Activated T-helper 1 cell treated with anti-CD3 and anti-CD28 coated beads, Interleukin-12 subunit alpha, Interleukin-12 subunit beta, Interleukin-2, Interleukin-4 antibody, amounts not matched to agents 30 ng/mL and 10 ng/mL and 1 ng/mL, durations not matched to agents 14 hours and 24 hours and 36 hours (primary cell): ENCODE measurements around the gene TFIP11. TPM values are rescaled to one million over a fixed set of nuclear protein-coding genes. Genes with fewer than 3 reads are reported as not detected.
A peak's percentile ranks its signal among the peaks of the same experiment; 100 is the strongest.

Experiments
- DNase-seq: peaks from one replicate; pipeline ENCODE4 v3.0.0; 2021; ENCODE audit warnings: low spot score
- H3K27ac Mint-ChIP-seq: one replicate; pipeline ENCODE4 v1.8.0; 2021; ENCODE audit warnings: mild to moderate bottlenecking, mixed read lengths
- H3K27me3 Mint-ChIP-seq: one replicate; pipeline ENCODE4 v1.8.0; 2022; ENCODE audit warnings: mild to moderate bottlenecking, moderate library complexity, mixed read lengths; ENCODE audit not compliant: insufficient read depth
- H3K36me3 Mint-ChIP-seq: one replicate; pipeline ENCODE4 v1.8.0; 2021; ENCODE audit warnings: low read depth, mixed read lengths
- H3K4me1 Mint-ChIP-seq: one replicate; pipeline ENCODE4 v1.8.0; 2021; ENCODE audit warnings: low read depth, mixed read lengths
- H3K4me3 Mint-ChIP-seq: one replicate; pipeline ENCODE4 v1.8.0; 2021; ENCODE audit warnings: mild to moderate bottlenecking, moderate library complexity, mixed read lengths
- H3K9me3 Mint-ChIP-seq: one replicate; pipeline ENCODE4 v1.8.0; 2021; ENCODE audit warnings: mixed read lengths
- intact Hi-C: fragments of 100-400 bp; cut with micrococcal nuclease; formaldehyde crosslinking; loops from one replicate; pipeline ENCODE4 v1.15.1; 2024
- total RNA-seq: library from RNA; stranded (reverse); gene quantifications from 2 replicates; pipeline ENCODE4 v1.2.3, GENCODE V29; 2022

The TFIP11 gene
- total RNA-seq, 1 donor from 2014 or later, result 58.1 TPM

DNA sequence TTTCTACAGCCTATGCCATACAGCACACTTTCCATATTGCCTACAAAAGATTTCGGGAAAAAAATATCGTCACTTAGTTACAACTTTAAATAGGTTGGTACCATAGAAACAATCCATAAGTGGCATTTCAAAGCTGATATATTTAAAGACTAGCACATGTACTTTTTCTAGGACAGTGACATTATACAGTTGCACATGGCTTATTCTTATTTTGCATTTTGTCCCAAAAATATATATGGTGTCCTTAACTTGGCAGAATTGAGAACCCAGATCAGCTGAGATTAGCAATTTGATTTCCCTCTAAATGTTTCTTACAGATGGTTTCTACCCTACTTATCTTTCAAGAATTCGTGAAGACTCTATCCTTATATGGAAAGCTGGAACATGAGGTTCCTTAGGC is 3.7 kb upstream of the TFIP11 start:
- no peak for DNase-seq
- Mint-ChIP-seq H3K4me3 (no peak overlapping the region), H3K36me3 (peaks cover 8% of the 10 kb centered on the region), H3K4me1 (peaks cover 34% of the 10 kb centered on the region), H3K27ac (no peak overlapping the region), H3K27me3 (no peaks in the 10 kb centered on the region), H3K9me3 (no peaks in the 10 kb centered on the region)
- intact Hi-C loops, result no loop called here

DNA sequence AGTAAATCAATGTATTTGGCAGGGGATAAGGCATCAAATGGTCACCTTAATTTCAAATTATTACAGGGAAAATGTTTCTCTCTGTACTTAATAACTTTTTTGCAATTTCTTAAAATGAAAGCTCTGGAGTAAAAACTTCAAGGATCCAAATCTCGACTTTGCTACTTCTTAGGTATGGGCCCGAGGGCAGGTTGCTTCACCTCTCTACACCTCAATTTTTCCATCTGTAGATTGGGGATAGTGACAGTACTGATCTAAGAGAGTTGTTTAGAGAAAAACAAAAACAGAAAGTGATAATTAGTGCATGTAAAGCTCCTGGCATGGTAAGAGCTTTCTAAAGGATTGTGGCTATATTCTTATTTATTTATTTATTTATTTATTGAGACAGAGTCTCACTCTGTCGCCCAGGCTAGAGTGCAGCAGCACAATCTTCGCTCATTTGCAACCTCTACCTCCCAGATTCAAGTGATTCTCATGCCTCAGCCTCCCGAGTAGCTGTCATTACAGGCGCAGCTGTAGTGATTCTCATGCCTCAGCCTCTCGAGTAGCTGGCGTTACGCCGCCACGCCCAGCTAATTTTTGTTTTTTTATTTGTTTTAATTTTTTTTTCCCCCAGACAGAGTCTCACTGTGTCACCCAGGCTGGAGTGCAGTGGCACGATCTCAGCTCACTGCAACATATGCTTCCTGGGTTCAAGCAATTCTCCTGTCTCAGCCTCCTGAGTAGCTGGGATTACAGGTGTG is 2.3 kb upstream of the TFIP11 start:
- H3K9me3 Mint-ChIP-seq, result no peaks in the 10 kb centered on the region
- DNase-seq, result no peak
- intact Hi-C loops, result no loop called here
- H3K27ac Mint-ChIP-seq, result no peak overlapping the region
- H3K36me3 Mint-ChIP-seq, result peaks cover 17% of the 10 kb centered on the region
- H3K4me3 Mint-ChIP-seq, result peak overlapping the region; percentile 58
- H3K27me3 Mint-ChIP-seq, result no peaks in the 10 kb centered on the region
- H3K4me1 Mint-ChIP-seq, result peaks cover 45% of the 10 kb centered on the region

DNA sequence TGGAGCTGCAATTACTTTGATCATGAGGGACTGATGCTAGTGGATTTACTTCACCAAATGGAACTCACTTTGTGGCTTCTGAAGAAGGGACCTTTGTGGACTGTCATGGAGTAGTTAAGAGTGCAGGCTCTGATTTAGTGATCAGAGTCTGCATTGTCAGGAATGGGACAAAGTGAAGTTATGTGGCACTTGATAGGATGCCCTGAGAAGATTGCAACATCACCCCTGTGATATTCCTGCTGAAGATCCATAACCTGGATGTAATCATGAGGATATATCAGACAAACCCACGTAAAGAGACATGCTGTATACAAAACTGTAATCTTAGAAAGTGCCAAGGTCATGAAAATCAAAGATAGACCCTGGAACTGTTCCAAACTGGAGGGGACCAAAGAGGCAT is 1.6 kb upstream of the TFIP11 start:
- H3K27me3 Mint-ChIP-seq, result no peaks in the 10 kb centered on the region
- intact Hi-C loops, result loop anchor here (2.0 kb wide), 1 partner anchor 151 kb away; no protein-coding TSS in a partner anchor
- no peaks in the 10 kb centered on the region for H3K9me3 Mint-ChIP-seq
- H3K36me3 Mint-ChIP-seq, result peaks cover 23% of the 10 kb centered on the region
- DNase-seq, result no peak
- peak overlapping the region; percentile 100 for H3K4me3 Mint-ChIP-seq
- H3K4me1 Mint-ChIP-seq, result peaks cover 50% of the 10 kb centered on the region
- peak overlapping the region; percentile 96 for H3K27ac Mint-ChIP-seq

- Mint-ChIP-seq H3K4me1 (peaks cover 51% of the 10 kb centered on the region), H3K27ac (no peak overlapping the region), H3K27me3 (no peaks in the 10 kb centered on the region), H3K4me3 (no peak overlapping the region), H3K36me3 (peaks cover 60% of the 10 kb centered on the region), H3K9me3 (no peaks in the 10 kb centered on the region)
- intact Hi-C loops, result no loop called here
- no peak for DNase-seq
These were observed 4.1 kb downstream of the TFIP11 start for GRCh38 chr22:26508148-26508547.

GRCh38 chr22:26503758-26504157 is 8.5 kb downstream of the TFIP11 start:
- peaks cover 21% of the 10 kb centered on the region for H3K4me1 Mint-ChIP-seq
- H3K36me3 Mint-ChIP-seq, result peaks cover 62% of the 10 kb centered on the region
- no peaks in the 10 kb centered on the region for H3K27me3 Mint-ChIP-seq
- intact Hi-C loops, result loop anchor here (1.0 kb wide), 2 partner anchors 9 to 162 kb away; partner anchors contain the start of gene TFIP11
- H3K4me3 Mint-ChIP-seq, result no peak overlapping the region
- no peaks in the 10 kb centered on the region for H3K9me3 Mint-ChIP-seq
- H3K27ac Mint-ChIP-seq, result peak overlapping the region; percentile 78
- DNase-seq, result no peak

- peak; percentile 65 for DNase-seq
- Mint-ChIP-seq H3K27me3 (no peaks in the 10 kb centered on the region), H3K4me3 (peak overlapping the region; percentile 50), H3K4me1 (peaks cover 21% of the 10 kb centered on the region), H3K27ac (peak overlapping the region; percentile 78), H3K36me3 (peaks cover 62% of the 10 kb centered on the region), H3K9me3 (no peaks in the 10 kb centered on the region)
- intact Hi-C loops, result loop anchor here (1.0 kb wide), 2 partner anchors 9 to 162 kb away; partner anchors contain the start of gene TFIP11
These were observed 9.3 kb downstream of the TFIP11 start for GRCh38 chr22:26502688-26503561.

- H3K27ac Mint-ChIP-seq, result peak overlapping the region; percentile 72
- no peak for DNase-seq
- H3K4me1 Mint-ChIP-seq, result peaks cover 21% of the 10 kb centered on the region
- intact Hi-C loops, result no loop called here
- no peaks in the 10 kb centered on the region for H3K27me3 Mint-ChIP-seq
- peaks cover 65% of the 10 kb centered on the region for H3K36me3 Mint-ChIP-seq
- no peaks in the 10 kb centered on the region for H3K9me3 Mint-ChIP-seq
- no peak overlapping the region for H3K4me3 Mint-ChIP-seq
These were observed 10.3 kb downstream of the TFIP11 start for GRCh38 chr22:26501996-26502395.

- Mint-ChIP-seq H3K4me3 (no peak overlapping the region), H3K4me1 (peaks cover 21% of the 10 kb centered on the region), H3K36me3 (peaks cover 60% of the 10 kb centered on the region), H3K27ac (no peak overlapping the region), H3K27me3 (no peaks in the 10 kb centered on the region), H3K9me3 (no peaks in the 10 kb centered on the region)
- no peak for DNase-seq
- intact Hi-C loops, result no loop called here
These were observed 13.0 kb downstream of the TFIP11 start for GRCh38 chr22:26499188-26499703.

DNA sequence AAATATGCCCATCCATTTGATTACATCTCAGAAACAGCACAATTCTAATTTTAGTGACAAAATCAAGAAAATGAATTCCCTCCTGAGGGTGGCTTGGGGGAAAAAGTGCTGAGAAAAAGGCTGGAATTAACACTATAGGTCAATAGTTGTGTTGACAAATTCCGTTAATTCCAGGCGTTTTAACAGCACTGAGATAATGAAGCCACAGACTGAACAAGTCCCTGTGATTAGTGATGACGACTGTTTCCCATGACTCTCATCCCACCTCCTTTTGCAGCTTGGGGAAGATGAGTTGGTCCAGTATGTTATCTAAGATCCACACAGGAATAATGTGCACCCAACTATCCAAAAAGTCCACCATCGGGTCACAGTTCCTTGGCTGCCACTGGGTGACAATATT is 15.8 kb downstream of the TFIP11 start:
- H3K27ac Mint-ChIP-seq, result no peak overlapping the region
- H3K27me3 Mint-ChIP-seq, result no peaks in the 10 kb centered on the region
- no peak for DNase-seq
- peaks cover 13% of the 10 kb centered on the region for H3K4me1 Mint-ChIP-seq
- no peak overlapping the region for H3K4me3 Mint-ChIP-seq
- H3K36me3 Mint-ChIP-seq, result peaks cover 56% of the 10 kb centered on the region
- H3K9me3 Mint-ChIP-seq, result no peaks in the 10 kb centered on the region
- intact Hi-C loops, result no loop called here

GRCh38 chr22:26494506-26494905 is 17.8 kb downstream of the TFIP11 start:
- H3K9me3 Mint-ChIP-seq, result no peaks in the 10 kb centered on the region
- DNase-seq, result no peak
- H3K4me3 Mint-ChIP-seq, result no peak overlapping the region
- peaks cover 54% of the 10 kb centered on the region for H3K36me3 Mint-ChIP-seq
- H3K4me1 Mint-ChIP-seq, result peaks cover 13% of the 10 kb centered on the region
- peak overlapping the region; percentile 21 for H3K27ac Mint-ChIP-seq
- H3K27me3 Mint-ChIP-seq, result no peaks in the 10 kb centered on the region
- intact Hi-C loops, result no loop called here

GRCh38 chr22:26492220-26492619 is 20.1 kb downstream of the TFIP11 start:
- Mint-ChIP-seq H3K9me3 (no peaks in the 10 kb centered on the region), H3K36me3 (peaks cover 53% of the 10 kb centered on the region), H3K4me3 (no peak overlapping the region), H3K27ac (no peak overlapping the region), H3K27me3 (no peaks in the 10 kb centered on the region), H3K4me1 (peaks cover 13% of the 10 kb centered on the region)
- intact Hi-C loops, result no loop called here
- no peak for DNase-seq

GRCh38 chr22:26489447-26490036 is 22.7 kb downstream of the TFIP11 start:
- H3K9me3 Mint-ChIP-seq, result no peaks in the 10 kb centered on the region
- peaks cover 31% of the 10 kb centered on the region for H3K4me1 Mint-ChIP-seq
- no peak for DNase-seq
- no peak overlapping the region for H3K27ac Mint-ChIP-seq
- H3K4me3 Mint-ChIP-seq, result no peak overlapping the region
- no peaks in the 10 kb centered on the region for H3K27me3 Mint-ChIP-seq
- intact Hi-C loops, result no loop called here
- H3K36me3 Mint-ChIP-seq, result peaks cover 40% of the 10 kb centered on the region
